DOHH2 (cell line): ENCODE data around the gene KIAA0513.

Experiments used
- H3F3A ChIP-seq: fragments of 200-600 bp; sonication (generic), shearing (Covaris generic); 2 replicates; pipeline ENCODE4 v1.6.0; 2016; ENCODE audit warnings: antibody characterized with exemption, mild to moderate bottlenecking; ENCODE audit not compliant: control insufficient read depth, insufficient read depth
- H3K27ac ChIP-seq: fragments of 200-600 bp; sonication (generic); 2 replicates; pipeline ENCODE4 v1.5.1; 2014; ENCODE audit warnings: low read depth, mild to moderate bottlenecking, low read length, moderate library complexity
- H3K27me3 ChIP-seq: fragments of 200-600 bp; sonication (generic); 2 replicates; pipeline ENCODE4 v1.6.1; 2014; ENCODE audit warnings: mild to moderate bottlenecking, low read length, mixed read lengths; ENCODE audit not compliant: control insufficient read depth
- H3K36me3 ChIP-seq: fragments of 200-600 bp; sonication (generic); 2 replicates; pipeline ENCODE4 v1.6.1; 2014; ENCODE audit warnings: mild to moderate bottlenecking, low read length, moderate library complexity, mixed read lengths; ENCODE audit not compliant: control insufficient read depth
- H3K4me1 ChIP-seq: fragments of 200-600 bp; sonication (generic); 2 replicates; pipeline ENCODE4 v1.6.1; 2014; ENCODE audit warnings: mild to moderate bottlenecking, low read length, mixed read lengths; ENCODE audit not compliant: control insufficient read depth
- H3K4me2 ChIP-seq: fragments of 200-600 bp; sonication (generic); 2 replicates; pipeline ENCODE4 v1.6.0; 2014; ENCODE audit warnings: mild to moderate bottlenecking, low read length, moderate library complexity
- H3K4me3 ChIP-seq: fragments of 200-600 bp; sonication (generic); 2 replicates; pipeline ENCODE4 v1.5.1; 2014; ENCODE audit warnings: mild to moderate bottlenecking, low read length, mixed read lengths
- H3K79me2 ChIP-seq: fragments of 200-600 bp; sonication (generic); 2 replicates; pipeline ENCODE4 v1.6.1; 2014; ENCODE audit warnings: mild to moderate bottlenecking, low read length, mixed read lengths; ENCODE audit not compliant: control insufficient read depth
- H3K9me2 ChIP-seq: fragments of 200-600 bp; sonication (generic); replicated peaks from 2 replicates; pipeline ENCODE4 v1.6.1; 2014; ENCODE audit warnings: mild to moderate bottlenecking, low read length, mixed read lengths; ENCODE audit not compliant: control insufficient read depth
- H3K9me3 ChIP-seq: fragments of 200-600 bp; sonication (generic); 2 replicates; pipeline ENCODE4 v1.6.1; 2014; ENCODE audit warnings: antibody characterized with exemption, low read length, mixed read lengths; ENCODE audit not compliant: control insufficient read depth, insufficient read depth
- H4K20me1 ChIP-seq: fragments of 200-600 bp; sonication (generic); 2 replicates; pipeline ENCODE4 v1.6.0; 2014; ENCODE audit warnings: low read depth, mild to moderate bottlenecking, antibody characterized with exemption, low read length, moderate library complexity; ENCODE audit not compliant: control insufficient read depth, insufficient read depth
- CTCF ChIP-seq: fragments of 200-600 bp; sonication (generic); IDR thresholded peaks from one replicate; pipeline ENCODE4 v1.5.1; 2014; ENCODE audit warnings: antibody characterized with exemption, mild to moderate bottlenecking, low read depth, low read length; ENCODE audit not compliant: poor library complexity, severe bottlenecking
- EZH2phosphoT487 ChIP-seq: fragments of 200-600 bp; sonication (generic); IDR thresholded peaks from 2 replicates; pipeline ENCODE4 v1.6.1; 2017; ENCODE audit warnings: borderline replicate concordance, mild to moderate bottlenecking, antibody characterized with exemption, low read length, moderate library complexity, mixed read lengths

KIAA0513 gene

GRCh38 chr16:85068746-85069145, 41.2 kb downstream of the KIAA0513 start:
- no peak overlapping the region for H3K4me2 ChIP-seq
- no peaks in the 10 kb centered on the region for H3F3A ChIP-seq
- no peak overlapping the region for H3K4me3 ChIP-seq
- no peaks in the 10 kb centered on the region for H3K27me3 ChIP-seq
- no peaks in the 10 kb centered on the region for H4K20me1 ChIP-seq
- no peaks in the 10 kb centered on the region for H3K36me3 ChIP-seq
- H3K79me2 ChIP-seq = no peaks in the 10 kb centered on the region
- TF ChIP-seq EZH2phosphoT487 (no peak), CTCF (no peak)
- H3K4me1 ChIP-seq = no peaks in the 10 kb centered on the region
- H3K9me2 ChIP-seq = no peaks in the 10 kb centered on the region
- no peaks in the 10 kb centered on the region for H3K9me3 ChIP-seq
- H3K27ac ChIP-seq = no peak overlapping the region

GRCh38 chr16:85069171-85069570, 41.6 kb downstream of the KIAA0513 start:
- Histone ChIP-seq H3K27ac (no peak overlapping the region), H3K79me2 (no peaks in the 10 kb centered on the region), H3K4me1 (no peaks in the 10 kb centered on the region), H3K36me3 (no peaks in the 10 kb centered on the region), H3K27me3 (no peaks in the 10 kb centered on the region), H4K20me1 (no peaks in the 10 kb centered on the region), H3F3A (no peaks in the 10 kb centered on the region), H3K4me3 (no peak overlapping the region), H3K9me3 (no peaks in the 10 kb centered on the region), H3K9me2 (no peaks in the 10 kb centered on the region), H3K4me2 (no peak overlapping the region)
- TF ChIP-seq CTCF (no peak), EZH2phosphoT487 (no peak)

- no peak overlapping the region for H3K27ac ChIP-seq
- no peak for TF ChIP-seq EZH2phosphoT487
- H3K9me2 ChIP-seq = no peaks in the 10 kb centered on the region
Measured at GRCh38 chr16:85072076-85072860, 44.7 kb downstream of the KIAA0513 start.

GRCh38 chr16:85072947-85073346, 45.4 kb downstream of the KIAA0513 start:
- Histone ChIP-seq H3K4me2 (no peak overlapping the region), H3K27me3 (no peaks in the 10 kb centered on the region), H3K4me1 (no peaks in the 10 kb centered on the region), H3K36me3 (no peaks in the 10 kb centered on the region), H3K9me2 (no peaks in the 10 kb centered on the region), H3K79me2 (no peaks in the 10 kb centered on the region), H3K27ac (no peak overlapping the region), H4K20me1 (no peaks in the 10 kb centered on the region), H3F3A (no peaks in the 10 kb centered on the region), H3K4me3 (no peak overlapping the region), H3K9me3 (no peaks in the 10 kb centered on the region)
- no peak for TF ChIP-seq CTCF
- no peak for TF ChIP-seq EZH2phosphoT487

More at GRCh38 chr16:85072076-85072860, 44.7 kb downstream of the KIAA0513 start:
- no peaks in the 10 kb centered on the region for H3K4me1 ChIP-seq
- H3K9me3 ChIP-seq = no peaks in the 10 kb centered on the region
- no peaks in the 10 kb centered on the region for H3F3A ChIP-seq
- H3K4me2 ChIP-seq = no peak overlapping the region
- H3K27me3 ChIP-seq = no peaks in the 10 kb centered on the region
- H3K79me2 ChIP-seq = no peaks in the 10 kb centered on the region
- no peaks in the 10 kb centered on the region for H4K20me1 ChIP-seq
- H3K4me3 ChIP-seq = no peak overlapping the region
- no peaks in the 10 kb centered on the region for H3K36me3 ChIP-seq
